GM18873 (cell line): Measurements from ENCODE around the gene RGP1.

Experiments used
- ATAC-seq: cut with Tn5 transposase; IDR thresholded peaks from one replicate; pipeline ENCODE4 v1.9.1; 2021; ENCODE audit warnings: mild to moderate bottlenecking, moderate library complexity, moderate number of reproducible peaks; ENCODE audit not compliant: unreplicated experiment, low FRiP score

The RGP1 gene

DNA sequence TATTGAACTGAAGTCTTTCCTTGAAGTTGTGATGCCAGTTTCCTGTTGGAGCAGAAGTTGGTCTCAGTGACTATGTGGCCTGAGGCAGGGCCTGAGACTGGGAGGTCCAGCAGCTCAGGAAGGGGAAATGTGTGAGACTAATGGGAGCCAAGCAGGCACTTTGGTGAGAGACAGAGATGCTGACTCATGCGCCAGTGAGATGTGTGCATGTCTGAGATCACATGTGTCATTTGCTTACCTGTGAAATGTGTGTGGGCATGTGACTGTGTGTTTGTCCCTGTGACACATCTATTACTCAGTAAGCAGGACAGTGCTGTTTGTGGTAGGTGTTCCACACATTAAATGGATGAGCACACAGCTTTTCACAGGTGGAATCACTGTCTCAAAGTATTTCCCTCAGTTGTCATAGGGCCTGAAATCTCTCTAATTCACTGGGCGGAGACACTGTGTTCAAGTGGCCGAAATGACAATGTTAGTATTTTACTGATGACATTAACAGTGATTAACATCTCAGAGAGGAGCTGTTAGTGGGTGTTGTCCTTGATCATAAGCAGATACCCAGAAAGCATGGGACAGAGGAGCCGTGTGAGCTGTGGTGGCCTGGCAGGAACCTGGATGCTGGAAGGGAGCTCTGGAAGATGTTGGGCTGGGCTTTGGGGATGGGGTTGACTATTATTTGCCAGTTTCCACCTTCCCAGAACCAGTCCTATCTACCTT lies 49.7 kb downstream of the RGP1 start:
- no peak for ATAC-seq

DNA sequence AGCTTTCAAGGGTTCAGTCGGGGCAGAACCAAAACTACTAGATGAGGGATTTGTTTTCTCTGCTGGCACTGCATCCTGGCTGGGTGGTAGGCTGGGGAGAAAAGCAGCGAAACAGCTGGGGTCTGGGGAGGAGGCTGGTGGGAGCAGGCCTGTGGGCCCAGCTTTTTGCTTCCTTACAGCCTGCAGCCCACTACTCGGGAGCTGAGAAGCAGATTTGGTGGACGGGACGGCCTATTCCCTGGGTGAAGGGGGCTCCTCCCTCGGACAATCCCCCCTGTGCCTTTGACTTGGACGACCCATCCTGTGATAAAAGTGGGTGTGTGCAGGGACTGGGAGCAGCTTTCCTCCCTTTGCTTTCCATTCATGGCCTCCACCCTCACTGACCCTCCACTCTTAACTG lies 51.4 kb downstream of the RGP1 start:
- no peak for ATAC-seq

DNA sequence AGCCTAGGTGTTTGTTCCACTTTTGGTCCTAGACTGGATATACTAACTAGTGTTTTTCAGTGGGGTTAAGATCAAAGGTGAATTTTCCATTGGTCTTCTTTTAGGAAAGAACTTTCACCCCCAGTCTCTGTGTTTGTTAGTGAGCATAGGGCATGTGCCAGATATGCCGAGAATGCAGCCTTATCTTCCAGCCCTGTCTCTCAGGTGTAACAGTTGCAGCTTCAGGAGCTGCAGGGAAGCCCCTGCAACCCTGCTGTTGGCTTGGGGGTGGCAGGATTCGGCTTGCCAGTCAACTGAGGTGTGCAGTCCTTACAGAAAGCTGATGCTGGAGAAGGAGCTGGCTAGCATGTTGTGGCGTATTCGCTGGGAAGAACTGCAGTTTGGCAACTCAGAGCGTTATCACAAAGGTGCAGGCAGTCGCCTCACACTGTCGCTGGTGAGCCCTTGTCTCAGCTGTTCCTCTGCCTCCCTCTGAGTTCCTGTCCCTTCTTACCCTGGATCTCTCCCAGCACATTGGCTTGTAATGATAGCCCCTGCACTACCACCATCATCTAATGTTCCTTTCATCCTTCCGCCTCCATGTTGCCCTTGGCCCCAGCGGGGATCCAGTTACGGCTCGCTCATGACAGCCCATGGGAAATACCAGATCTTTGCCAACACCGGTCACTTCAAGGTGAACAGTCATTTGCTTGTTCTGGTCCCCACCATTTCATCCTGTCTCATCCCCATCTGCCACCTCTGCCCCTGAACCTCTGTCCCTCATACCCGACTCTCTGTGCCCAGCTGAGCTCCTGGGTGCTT lies 52.4 kb downstream of the RGP1 start:
- ATAC-seq = no peak

DNA sequence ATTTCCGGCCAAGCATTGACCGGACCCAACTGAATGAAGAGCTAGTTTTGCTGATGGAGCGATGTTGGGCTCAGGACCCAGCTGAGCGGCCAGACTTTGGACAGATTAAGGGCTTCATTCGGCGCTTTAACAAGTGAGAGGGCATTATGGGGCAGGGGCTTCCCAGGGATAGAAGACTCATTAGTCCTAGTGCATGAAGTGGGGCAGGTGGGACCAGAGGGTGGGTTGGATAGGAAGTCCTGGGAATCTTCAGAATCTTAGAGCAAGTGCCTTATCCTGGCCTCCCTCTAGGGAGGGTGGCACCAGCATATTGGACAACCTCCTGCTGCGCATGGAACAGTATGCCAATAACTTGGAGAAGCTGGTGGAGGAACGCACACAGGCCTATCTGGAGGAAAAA lies 57.0 kb downstream of the RGP1 start:
- ATAC-seq = no peak
